WTC11 (cell line): Measurements from ENCODE around the gene MSANTD1. TPM values are rescaled to one million over a fixed set of nuclear protein-coding genes. Genes with fewer than 3 reads are reported as not detected.

Experiments used
- ATAC-seq: fragments of 200-7000 bp; cut with Tn5 transposase; 2 replicates; pipeline ENCODE4 v1.10.0; 2021; ENCODE audit warnings: mild to moderate bottlenecking, moderate library complexity
- CTCF ChIA-PET: fragments of 300-600 bp; sonication (Branson Sonifier 250); formaldehyde crosslinking; loops from one replicate; lab custom pipeline; 2021; ENCODE audit warnings: antibody characterized with exemption; lab: Charles Lee
- POLR2A ChIA-PET: fragments of 350-600 bp; sonication (Branson Sonifier 250); formaldehyde crosslinking; loops from one replicate; lab custom pipeline; 2021; ENCODE audit warnings: antibody characterized with exemption; lab: Charles Lee
- DNase-seq: peaks from one replicate; pipeline ENCODE4 v3.0.0; 2021; ENCODE audit warnings: low spot score
- H3K27ac Mint-ChIP-seq: 2 replicates; pipeline ENCODE4 v1.8.0; 2021; ENCODE audit warnings: mixed read lengths
- H3K27me3 Mint-ChIP-seq: 2 replicates; pipeline ENCODE4 v1.8.0; 2021; ENCODE audit warnings: low read depth, mild to moderate bottlenecking, moderate library complexity, mixed read lengths
- H3K36me3 Mint-ChIP-seq: 2 replicates; pipeline ENCODE4 v1.8.0; 2021; ENCODE audit warnings: mixed read lengths
- H3K4me1 Mint-ChIP-seq: 2 replicates; pipeline ENCODE4 v1.8.0; 2022; ENCODE audit warnings: mixed read lengths
- H3K4me3 Mint-ChIP-seq: 2 replicates; pipeline ENCODE4 v1.8.0; 2021; ENCODE audit warnings: mild to moderate bottlenecking, moderate library complexity, mixed read lengths
- H3K9me3 Mint-ChIP-seq: 2 replicates; pipeline ENCODE4 v1.8.0; 2021; ENCODE audit warnings: mixed read lengths
- ATF1 ChIP-seq: sonication (generic); formaldehyde crosslinking; IDR thresholded peaks from 2 replicates; pipeline ENCODE4 v1.8.1; 2023; ENCODE audit warnings: mild to moderate bottlenecking, moderate library complexity, missing genetic modification reagents
- ETV6 ChIP-seq: sonication (generic); formaldehyde crosslinking; IDR thresholded peaks from 2 replicates; pipeline ENCODE4 v1.8.1; 2022; ENCODE audit warnings: mild to moderate bottlenecking, missing genetic modification reagents
- FOXJ3 ChIP-seq: sonication (generic); formaldehyde crosslinking; IDR thresholded peaks from 2 replicates; pipeline ENCODE4 v1.9.0; 2021; ENCODE audit warnings: missing genetic modification reagents, mild to moderate bottlenecking, borderline replicate concordance
- FOXK1 ChIP-seq: sonication (generic); formaldehyde crosslinking; IDR thresholded peaks from 2 replicates; pipeline ENCODE4 v1.8.0; 2022; ENCODE audit warnings: mild to moderate bottlenecking, moderate library complexity, missing genetic modification reagents
- GTF2I ChIP-seq: fragments of 250-450 bp; sonication (Bioruptor Pico); conservative IDR thresholded peaks from 2 replicates; pipeline ENCODE4 v1.4.0; 2021; ENCODE audit warnings: mild to moderate bottlenecking
- HMGXB4 ChIP-seq: sonication (generic); formaldehyde crosslinking; IDR thresholded peaks from 2 replicates; pipeline ENCODE4 v1.8.1; 2023; ENCODE audit warnings: mild to moderate bottlenecking, moderate library complexity, missing genetic modification reagents
- IRF1 ChIP-seq: sonication (generic); formaldehyde crosslinking; IDR thresholded peaks from 2 replicates; pipeline ENCODE4 v1.8.0; 2023; ENCODE audit warnings: missing genetic modification reagents
- IRF2 ChIP-seq: sonication (generic); formaldehyde crosslinking; IDR thresholded peaks from 2 replicates; pipeline ENCODE4 v1.8.0; 2022; ENCODE audit warnings: low read depth, missing genetic modification reagents, borderline replicate concordance
- MLX ChIP-seq: sonication (generic); formaldehyde crosslinking; IDR thresholded peaks from 2 replicates; pipeline ENCODE4 v1.8.1; 2023; ENCODE audit warnings: mild to moderate bottlenecking, missing genetic modification reagents, moderate library complexity
- MXD4 ChIP-seq: fragments of 250-450 bp; sonication (Bioruptor Pico); IDR thresholded peaks from 2 replicates; pipeline ENCODE4 v1.8.0; 2021; ENCODE audit warnings: mild to moderate bottlenecking, moderate library complexity, borderline replicate concordance
- PREB ChIP-seq: sonication (generic); formaldehyde crosslinking; IDR thresholded peaks from 2 replicates; pipeline ENCODE4 v1.8.1; 2022; ENCODE audit warnings: mild to moderate bottlenecking, missing genetic modification reagents, moderate library complexity, borderline replicate concordance
- PRRX2 ChIP-seq: fragments of 250-450 bp; sonication (Bioruptor Pico); IDR thresholded peaks from 2 replicates; pipeline ENCODE4 v1.8.0; 2021; ENCODE audit warnings: mild to moderate bottlenecking
- SMAD3 ChIP-seq: sonication (generic); formaldehyde crosslinking; IDR thresholded peaks from 2 replicates; pipeline ENCODE4 v1.8.0; 2022; ENCODE audit warnings: missing genetic modification reagents, mild to moderate bottlenecking, borderline replicate concordance
- TEAD4 ChIP-seq: sonication (generic); formaldehyde crosslinking; IDR thresholded peaks from 2 replicates; pipeline ENCODE4 v1.8.0; 2022; ENCODE audit warnings: mild to moderate bottlenecking, missing genetic modification reagents
- USF2 ChIP-seq: sonication (generic); formaldehyde crosslinking; IDR thresholded peaks from 2 replicates; pipeline ENCODE4 v1.8.1; 2023; ENCODE audit warnings: mild to moderate bottlenecking, missing genetic modification reagents, moderate library complexity
- ZMAT4 ChIP-seq: fragments of 250-450 bp; sonication (Bioruptor Pico); IDR thresholded peaks from 2 replicates; pipeline ENCODE4 v1.9.0; 2021; ENCODE audit warnings: mild to moderate bottlenecking
- ZNF121 ChIP-seq: sonication (generic); formaldehyde crosslinking; IDR thresholded peaks from 2 replicates; pipeline ENCODE4 v1.8.0; 2023; ENCODE audit warnings: missing genetic modification reagents
- total RNA-seq: library from RNA; stranded (reverse); gene quantifications from 3 replicates; pipeline ENCODE4 v1.2.3, GENCODE V29; 2021
- TF ChIP-seq, protein P1 (sequence below): sonication (generic); formaldehyde crosslinking; IDR thresholded peaks from 2 replicates; pipeline ENCODE4 v1.8.1; 2023; ENCODE audit warnings: mild to moderate bottlenecking, missing genetic modification reagents
- TF ChIP-seq, protein P2 (sequence below): sonication (generic); formaldehyde crosslinking; IDR thresholded peaks from 2 replicates; pipeline ENCODE4 v1.8.1; 2022; ENCODE audit warnings: low read depth, missing genetic modification reagents, borderline replicate concordance
- TF ChIP-seq, protein P3 (sequence below): fragments of 250-450 bp; sonication (Bioruptor Pico); IDR thresholded peaks from 2 replicates; pipeline ENCODE4 v1.9.0; 2021; ENCODE audit warnings: moderate library complexity, mild to moderate bottlenecking, inconsistent platforms, borderline replicate concordance
- TF ChIP-seq, protein P4 (sequence below): sonication (generic); formaldehyde crosslinking; IDR thresholded peaks from 2 replicates; pipeline ENCODE4 v1.8.0; 2022; ENCODE audit warnings: mild to moderate bottlenecking, missing genetic modification reagents

The MSANTD1 gene
- total RNA-seq, 1 experiment from 2014 or later, result 0.98 TPM

DNA sequence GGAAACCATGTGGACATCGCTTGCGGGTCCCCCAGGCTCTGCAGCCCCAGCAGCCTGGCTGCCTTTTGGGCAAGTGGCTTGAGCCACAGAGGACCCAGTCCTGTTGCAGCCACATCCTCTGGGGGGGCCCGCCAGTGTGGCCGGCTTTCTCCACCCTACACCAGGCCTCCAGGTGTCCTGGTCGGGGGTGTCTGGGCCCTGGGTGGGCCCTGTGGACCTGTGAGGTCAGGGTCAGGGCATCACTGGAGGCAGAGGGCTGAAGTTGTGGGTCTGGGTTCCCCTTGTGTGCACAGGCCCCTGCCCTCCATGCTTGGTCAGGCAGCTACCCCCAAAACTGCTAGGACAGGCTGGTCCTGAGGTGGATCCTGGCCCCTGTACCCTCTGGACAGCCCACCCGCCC, 3.3 kb upstream of the MSANTD1 start:
- Mint-ChIP-seq H3K27me3 (no peaks in the 10 kb centered on the region), H3K9me3 (no peaks in the 10 kb centered on the region), H3K4me1 (peaks cover 25% of the 10 kb centered on the region), H3K4me3 (no peak overlapping the region), H3K27ac (no peak overlapping the region), H3K36me3 (peaks cover 12% of the 10 kb centered on the region)
- ChIA-PET CTCF (interaction anchor here (1.3 kb wide), 1 partner anchor 12 kb away, joined by 4 read pairs; no protein-coding TSS in a partner anchor), POLR2A (no interaction called here)
- no peak for DNase-seq
- TF ChIP-seq, protein P1, sequence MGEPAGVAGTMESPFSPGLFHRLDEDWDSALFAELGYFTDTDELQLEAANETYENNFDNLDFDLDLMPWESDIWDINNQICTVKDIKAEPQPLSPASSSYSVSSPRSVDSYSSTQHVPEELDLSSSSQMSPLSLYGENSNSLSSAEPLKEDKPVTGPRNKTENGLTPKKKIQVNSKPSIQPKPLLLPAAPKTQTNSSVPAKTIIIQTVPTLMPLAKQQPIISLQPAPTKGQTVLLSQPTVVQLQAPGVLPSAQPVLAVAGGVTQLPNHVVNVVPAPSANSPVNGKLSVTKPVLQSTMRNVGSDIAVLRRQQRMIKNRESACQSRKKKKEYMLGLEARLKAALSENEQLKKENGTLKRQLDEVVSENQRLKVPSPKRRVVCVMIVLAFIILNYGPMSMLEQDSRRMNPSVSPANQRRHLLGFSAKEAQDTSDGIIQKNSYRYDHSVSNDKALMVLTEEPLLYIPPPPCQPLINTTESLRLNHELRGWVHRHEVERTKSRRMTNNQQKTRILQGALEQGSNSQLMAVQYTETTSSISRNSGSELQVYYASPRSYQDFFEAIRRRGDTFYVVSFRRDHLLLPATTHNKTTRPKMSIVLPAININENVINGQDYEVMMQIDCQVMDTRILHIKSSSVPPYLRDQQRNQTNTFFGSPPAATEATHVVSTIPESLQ (CRISPR knock-in tag), result no peak
- no peak for TF ChIP-seq IRF2 (CRISPR knock-in tag)
- TF ChIP-seq, protein P2, sequence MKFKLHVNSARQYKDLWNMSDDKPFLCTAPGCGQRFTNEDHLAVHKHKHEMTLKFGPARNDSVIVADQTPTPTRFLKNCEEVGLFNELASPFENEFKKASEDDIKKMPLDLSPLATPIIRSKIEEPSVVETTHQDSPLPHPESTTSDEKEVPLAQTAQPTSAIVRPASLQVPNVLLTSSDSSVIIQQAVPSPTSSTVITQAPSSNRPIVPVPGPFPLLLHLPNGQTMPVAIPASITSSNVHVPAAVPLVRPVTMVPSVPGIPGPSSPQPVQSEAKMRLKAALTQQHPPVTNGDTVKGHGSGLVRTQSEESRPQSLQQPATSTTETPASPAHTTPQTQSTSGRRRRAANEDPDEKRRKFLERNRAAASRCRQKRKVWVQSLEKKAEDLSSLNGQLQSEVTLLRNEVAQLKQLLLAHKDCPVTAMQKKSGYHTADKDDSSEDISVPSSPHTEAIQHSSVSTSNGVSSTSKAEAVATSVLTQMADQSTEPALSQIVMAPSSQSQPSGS (CRISPR knock-in tag), result no peak
- TF ChIP-seq ZMAT4, result no peak
- no peak for TF ChIP-seq ETV6
- TF ChIP-seq PRRX2 (CRISPR knock-in tag), result no peak
- no peak for TF ChIP-seq SMAD3 (CRISPR knock-in tag)
- no peak for TF ChIP-seq PREB
- TF ChIP-seq FOXJ3 (CRISPR knock-in tag), result no peak
- no peak for TF ChIP-seq MLX
- no peak for ATAC-seq

DNA sequence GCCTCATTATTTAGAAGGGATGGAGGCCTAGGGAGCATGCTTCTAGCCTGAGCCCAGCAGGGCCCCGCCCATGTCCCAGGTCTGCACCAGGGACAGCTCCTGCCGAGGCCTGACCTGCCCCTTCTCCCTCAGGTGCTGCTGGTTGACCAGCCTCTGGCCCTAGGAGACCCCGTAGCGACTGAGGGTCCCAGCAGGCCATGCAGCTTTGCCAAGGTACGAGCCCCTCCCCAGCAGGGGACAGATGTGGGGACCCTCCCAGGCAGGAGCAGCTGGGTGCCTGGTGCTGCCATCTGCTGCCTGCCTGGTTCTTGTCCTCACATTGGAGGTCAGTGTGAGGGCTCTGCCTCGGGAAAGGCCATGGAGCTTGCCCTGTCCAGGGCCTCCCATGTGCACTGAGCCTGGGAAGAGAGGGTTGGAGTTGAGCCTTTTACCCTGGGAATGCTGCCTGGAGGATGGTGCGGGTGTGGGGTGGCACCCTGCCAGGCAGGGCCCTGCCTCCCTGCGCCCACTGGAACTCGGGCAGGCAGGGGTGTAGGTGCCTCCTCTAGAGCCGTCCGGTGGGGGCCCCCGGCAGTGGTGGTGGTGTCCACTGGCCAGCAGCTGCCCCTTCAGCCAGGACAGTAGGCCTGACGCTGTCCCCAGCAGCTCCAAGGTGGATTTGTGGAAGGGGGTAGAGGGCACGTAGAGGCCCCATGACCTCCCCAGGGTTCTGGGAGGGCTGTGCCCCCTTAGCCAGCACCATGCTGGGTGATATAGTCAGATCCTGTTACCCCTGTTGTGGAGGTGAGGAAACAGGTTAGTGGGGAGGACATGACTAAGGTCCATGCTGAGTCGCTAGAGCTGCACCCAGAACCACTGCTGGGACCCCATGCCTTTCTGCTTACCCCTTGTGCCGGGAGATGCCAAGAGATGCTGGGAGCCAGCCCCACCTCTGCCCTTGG, 2.2 kb upstream of the MSANTD1 start:
- no peaks in the 10 kb centered on the region for H3K27me3 Mint-ChIP-seq
- POLR2A ChIA-PET, result no interaction called here
- H3K4me3 Mint-ChIP-seq, result no peak overlapping the region
- ATAC-seq (no peak), DNase-seq (no peak)
- CTCF ChIA-PET, result interaction anchor here (0.5 to 1.3 kb wide), 5 partner anchors 11 to 1514 kb away, joined by 3 to 5 read pairs (median 4); no protein-coding TSS in a partner anchor
- H3K4me1 Mint-ChIP-seq, result peaks cover 22% of the 10 kb centered on the region
- no peak overlapping the region for H3K27ac Mint-ChIP-seq
- peaks cover 4% of the 10 kb centered on the region; the same call in 1 of the 2 replicates for H3K36me3 Mint-ChIP-seq
- no peaks in the 10 kb centered on the region for H3K9me3 Mint-ChIP-seq
- TF ChIP-seq USF2 (CRISPR knock-in tag), result no peak
- no peak for TF ChIP-seq IRF1 (CRISPR knock-in tag)
- TF ChIP-seq, protein P3, sequence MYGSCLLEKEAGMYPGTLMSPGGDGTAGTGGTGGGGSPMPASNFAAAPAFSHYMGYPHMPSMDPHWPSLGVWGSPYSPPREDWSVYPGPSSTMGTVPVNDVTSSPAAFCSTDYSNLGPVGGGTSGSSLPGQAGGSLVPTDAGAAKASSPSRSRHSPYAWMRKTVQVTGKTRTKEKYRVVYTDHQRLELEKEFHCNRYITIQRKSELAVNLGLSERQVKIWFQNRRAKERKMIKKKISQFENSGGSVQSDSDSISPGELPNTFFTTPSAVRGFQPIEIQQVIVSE (CRISPR knock-in tag), result no peak
- TF ChIP-seq, protein P4, sequence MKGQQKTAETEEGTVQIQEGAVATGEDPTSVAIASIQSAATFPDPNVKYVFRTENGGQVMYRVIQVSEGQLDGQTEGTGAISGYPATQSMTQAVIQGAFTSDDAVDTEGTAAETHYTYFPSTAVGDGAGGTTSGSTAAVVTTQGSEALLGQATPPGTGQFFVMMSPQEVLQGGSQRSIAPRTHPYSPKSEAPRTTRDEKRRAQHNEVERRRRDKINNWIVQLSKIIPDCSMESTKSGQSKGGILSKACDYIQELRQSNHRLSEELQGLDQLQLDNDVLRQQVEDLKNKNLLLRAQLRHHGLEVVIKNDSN (CRISPR knock-in tag), result no peak
- TF ChIP-seq TEAD4, result no peak
- TF ChIP-seq FOXK1 (CRISPR knock-in tag), result no peak
- TF ChIP-seq ATF1 (CRISPR knock-in tag), result no peak
- no peak for TF ChIP-seq MXD4 (CRISPR knock-in tag)
- TF ChIP-seq IRF2 (CRISPR knock-in tag), result no peak
- TF ChIP-seq ZNF121 (CRISPR knock-in tag), result no peak
- TF ChIP-seq GTF2I, result no peak
- TF ChIP-seq HMGXB4 (CRISPR knock-in tag), result no peak
